Pancreas (tissue), 10 donors: Measurements from ENCODE around the gene RREB1. TPM values are rescaled to one million over a fixed set of nuclear protein-coding genes. Genes with fewer than 3 reads are reported as not detected.
A peak's percentile ranks its signal among the peaks of the same experiment; 100 is the strongest.

ENCODE experiments used
- ATAC-seq, 4 donors: fragments of 200-7000 bp; cut with Tn5 transposase; one replicate each; pipeline versions ENCODE4 v1.8.0 to v1.9.1; 2020; ENCODE audit warnings: mild to moderate bottlenecking in 4 of 4, moderate library complexity in 4 of 4
- DNase-seq, 6 donors: peaks; one replicate each; pipeline ENCODE4 v3.0.0-alpha.2; 2020
- FAIRE-seq: peaks from 2 replicates; lab custom pipeline; 2012; peaks lifted over from hg19 to GRCh38; lab: Jason Lieb, UNC
- H3K27ac ChIP-seq, 4 donors: fragments of 200-600 bp; sonication (generic); 1 replicate in 3 of 4; 2 replicates in 1 of 4; pipeline versions ENCODE4 v1.5.0 to v1.8.0; 2020
- H3K27me3 ChIP-seq, 4 donors: fragments of 200-600 bp; one replicate each; pipeline ENCODE4 v1.8.0; 2021
- H3K36me3 ChIP-seq, 3 donors: fragments of 200-600 bp; sonication (generic) in 1 of 3; one replicate each; pipeline versions ENCODE4 v1.5.0 to v1.8.0; 2020 to 2021
- H3K4me1 ChIP-seq, 3 donors: fragments of 200-600 bp; one replicate each; pipeline ENCODE4 v1.8.0; 2021
- H3K4me3 ChIP-seq, 4 donors: fragments of 200-600 bp; sonication (generic) in 2 of 4; one replicate each; pipeline versions ENCODE4 v1.5.0 to v1.8.0; 2020 to 2021
- H3K9me3 ChIP-seq, 4 donors: fragments of 200-600 bp; one replicate each; pipeline ENCODE4 v1.8.0; 2021
- WGBS, 2 donors: extraction: QIAGEN DNeasy Blood & Tissue Kit; methylation state at CpG; one replicate each; pipeline ENCODE4 v1.1.7; 2013; 5-methylcytosine and 5-hydroxymethylcytosine counted together
- intact Hi-C, 3 donors: fragments of 100-400 bp; cut with DNase I; formaldehyde crosslinking; loops; one replicate each; pipeline versions ENCODE4 v1.11.1 to v1.14.2; 2022
- polyA plus RNA-seq, 2 donors: library from polyadenylated mRNA; stranded (reverse); fragments of 200-250 nt; gene quantifications; one replicate each; pipeline ENCODE4 v1.2.3, GENCODE V29; 2013
- total RNA-seq, 6 donors: library from RNA; stranded (reverse); fragmentation: NEBNext Ultra II Directional in 4 of 6; extraction: Animal tissue kit (Norgen Biotek cat#: 25700) in 4 of 6; gene quantifications; one replicate each; pipeline versions ENCODE4 v1.2.1 to v1.2.4, GENCODE V29; 2021 to 2023
- TF ChIP-seq, protein P1 (sequence below), 4 donors: fragments of 200-600 bp; sonication (generic) in 3 of 4; IDR thresholded peaks; one replicate each; pipeline versions ENCODE4 v1.5.0 to v1.8.0; 2021; ENCODE audit warnings: antibody characterized with exemption in 4 of 4
- donor health status: healthy with polysubstance abuse.
- donor health status: DM: no; HTN: no; CAD: no; lungs with moderate emphysema.
- donor health status: DM: no; HTN: no; CAD: no.
- donor health status: control.
- donor health status: control.
- donor health status: Bipolar disorder and iron deficiency.
- donor health status: DM: yes; HTN: yes; CAD: no.
- donor health status: DM: no; HTN: no; CAD: no.
- donor health status: DM: no; HTN: no; CAD: no.
- donor health status: DM: yes; HTN: yes; CAD: no.

RREB1 gene
- total and polyA plus RNA-seq, 8 donors, result 8.9 to 45.3 (median 29.1) TPM

DNA sequence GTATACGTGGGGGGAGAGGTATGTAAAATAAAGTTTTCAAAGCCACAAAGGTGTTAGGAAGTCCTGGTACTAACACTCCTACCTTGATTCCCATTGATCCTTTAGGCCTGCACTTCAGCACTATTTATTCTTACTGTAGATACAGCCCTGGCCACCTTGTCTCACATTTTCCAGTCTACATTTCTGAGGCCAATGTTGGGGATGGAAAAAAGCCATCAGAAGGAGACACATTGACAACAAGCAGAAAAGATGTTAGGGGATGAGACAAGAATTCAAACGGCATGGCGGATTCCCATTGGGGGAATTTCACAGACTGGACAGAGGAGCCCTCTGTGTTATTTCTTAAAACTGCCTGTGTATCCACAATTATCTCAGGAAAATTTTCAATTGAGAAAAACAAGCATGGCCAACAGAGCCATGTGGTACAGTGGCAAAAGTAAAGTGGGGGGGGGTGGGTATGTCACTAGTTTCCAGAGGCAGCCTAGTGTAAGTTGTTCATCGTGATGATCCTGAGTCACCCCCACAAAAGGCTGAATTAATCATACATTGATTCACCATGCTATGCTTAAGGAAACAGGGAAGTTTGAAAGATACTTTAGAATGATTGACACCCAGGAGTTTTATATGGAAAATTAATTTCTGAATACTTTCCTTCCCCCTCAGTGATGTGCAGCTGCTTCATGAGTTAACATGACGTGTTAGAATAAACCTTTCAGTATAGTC, 40.5 kb downstream of the RREB1 start:
- no peak overlapping the region for H3K4me3 ChIP-seq
- no peaks in the 10 kb centered on the region for H3K27me3 ChIP-seq
- WGBS, 2 donors, result 79 to 82% methylated on average over 5 of the region's 5 CpGs
- intact Hi-C loops, result no loop called here
- no peak for FAIRE-seq
- no peaks in the 10 kb centered on the region for H3K9me3 ChIP-seq
- TF ChIP-seq, protein P1, sequence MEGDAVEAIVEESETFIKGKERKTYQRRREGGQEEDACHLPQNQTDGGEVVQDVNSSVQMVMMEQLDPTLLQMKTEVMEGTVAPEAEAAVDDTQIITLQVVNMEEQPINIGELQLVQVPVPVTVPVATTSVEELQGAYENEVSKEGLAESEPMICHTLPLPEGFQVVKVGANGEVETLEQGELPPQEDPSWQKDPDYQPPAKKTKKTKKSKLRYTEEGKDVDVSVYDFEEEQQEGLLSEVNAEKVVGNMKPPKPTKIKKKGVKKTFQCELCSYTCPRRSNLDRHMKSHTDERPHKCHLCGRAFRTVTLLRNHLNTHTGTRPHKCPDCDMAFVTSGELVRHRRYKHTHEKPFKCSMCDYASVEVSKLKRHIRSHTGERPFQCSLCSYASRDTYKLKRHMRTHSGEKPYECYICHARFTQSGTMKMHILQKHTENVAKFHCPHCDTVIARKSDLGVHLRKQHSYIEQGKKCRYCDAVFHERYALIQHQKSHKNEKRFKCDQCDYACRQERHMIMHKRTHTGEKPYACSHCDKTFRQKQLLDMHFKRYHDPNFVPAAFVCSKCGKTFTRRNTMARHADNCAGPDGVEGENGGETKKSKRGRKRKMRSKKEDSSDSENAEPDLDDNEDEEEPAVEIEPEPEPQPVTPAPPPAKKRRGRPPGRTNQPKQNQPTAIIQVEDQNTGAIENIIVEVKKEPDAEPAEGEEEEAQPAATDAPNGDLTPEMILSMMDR (IDR thresholded peaks at IDR 0.05), result no peak
- H3K36me3 ChIP-seq, result no peaks in the 10 kb centered on the region
- peak overlapping the region in 2 of 4 donors; percentile 88 to 92 for H3K27ac ChIP-seq
- DNase-seq, result peak in 1 of 6 donors; percentile 5
- peaks cover 43 to 76% (median 63%) of the 10 kb centered on the region in 3 donors for H3K4me1 ChIP-seq
- ATAC-seq, result no peak

DNA sequence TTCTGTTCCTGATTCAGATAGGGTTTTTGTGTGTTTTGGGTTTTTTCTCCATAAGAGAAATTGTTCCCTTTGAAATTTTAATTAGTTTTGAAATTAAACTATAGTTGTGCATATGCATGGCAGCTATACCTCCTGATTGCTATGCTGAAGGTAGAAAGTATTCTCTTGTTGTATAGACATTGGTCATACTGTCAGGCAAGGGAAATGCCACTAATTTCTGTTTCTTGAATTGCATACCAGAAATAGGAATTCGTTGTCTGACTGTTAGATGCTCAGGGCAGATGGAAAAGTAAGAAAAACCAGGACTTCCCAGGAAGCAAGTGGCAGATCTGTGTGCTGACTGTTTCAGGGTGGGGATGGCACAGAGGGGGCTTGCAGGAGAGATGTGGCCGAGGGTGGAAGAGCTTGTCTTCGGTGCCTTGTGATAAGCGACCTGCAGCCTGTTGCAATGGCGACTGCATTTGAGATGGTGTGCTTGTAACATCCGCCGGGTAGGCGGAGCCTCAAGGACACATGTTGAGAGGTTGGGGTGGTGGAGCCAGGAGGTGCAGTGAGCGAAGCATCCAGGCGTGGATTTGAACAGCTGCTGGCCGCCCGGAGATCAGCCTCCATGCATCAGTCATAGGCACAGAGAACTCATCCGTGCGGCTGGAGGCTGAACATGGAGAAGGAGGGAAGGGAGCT, 42.8 kb downstream of the RREB1 start:
- 83% methylated on average over 14 of the region's 14 CpGs for WGBS, 2 donors
- Histone ChIP-seq H3K36me3 (no peaks in the 10 kb centered on the region), H3K4me1 (peaks cover 30 to 59% (median 54%) of the 10 kb centered on the region in 3 donors), H3K9me3 (no peaks in the 10 kb centered on the region), H3K27me3 (no peaks in the 10 kb centered on the region), H3K27ac (no peak overlapping the region), H3K4me3 (no peak overlapping the region)
- FAIRE-seq (no peak), DNase-seq (no peak), ATAC-seq (peak in 1 of 4 donors; percentile 28)
- TF ChIP-seq, protein P1 (IDR thresholded peaks at IDR 0.05), result no peak
- intact Hi-C loops, result no loop called here

DNA sequence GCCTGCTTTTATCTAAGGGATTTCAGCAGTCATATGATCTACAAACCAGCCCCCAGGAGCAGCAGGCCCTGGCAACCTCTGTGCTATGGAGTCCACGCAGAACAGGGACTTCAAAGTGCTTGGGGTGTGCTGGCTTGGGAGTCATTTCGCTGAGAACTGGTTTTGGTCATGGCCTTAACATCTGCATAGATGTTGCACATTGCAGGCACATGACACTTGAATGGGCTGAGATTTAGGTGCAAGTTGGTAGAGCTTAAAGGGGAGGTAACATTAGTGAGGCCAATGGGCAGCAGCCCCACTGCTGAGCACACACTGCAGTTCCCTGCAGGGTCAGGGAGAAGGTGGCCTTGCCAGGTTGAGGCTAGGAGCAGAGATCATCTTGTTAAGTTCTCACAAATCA, 43.6 kb downstream of the RREB1 start:
- peak in 2 of 4 donors; percentile 16 to 49 for ATAC-seq
- DNase-seq, result no peak
- H3K4me1 ChIP-seq, result peaks cover 28 to 62% (median 48%) of the 10 kb centered on the region in 3 donors
- no peaks in the 10 kb centered on the region for H3K9me3 ChIP-seq
- H3K36me3 ChIP-seq, result no peaks in the 10 kb centered on the region
- 79 to 82% methylated on average over 2 of the region's 2 CpGs for WGBS, 2 donors
- H3K27me3 ChIP-seq, result no peaks in the 10 kb centered on the region
- intact Hi-C loops, result no loop called here
- no peak overlapping the region for H3K27ac ChIP-seq
- TF ChIP-seq, protein P1 (IDR thresholded peaks at IDR 0.05), result no peak
- no peak overlapping the region for H3K4me3 ChIP-seq
- no peak for FAIRE-seq

DNA sequence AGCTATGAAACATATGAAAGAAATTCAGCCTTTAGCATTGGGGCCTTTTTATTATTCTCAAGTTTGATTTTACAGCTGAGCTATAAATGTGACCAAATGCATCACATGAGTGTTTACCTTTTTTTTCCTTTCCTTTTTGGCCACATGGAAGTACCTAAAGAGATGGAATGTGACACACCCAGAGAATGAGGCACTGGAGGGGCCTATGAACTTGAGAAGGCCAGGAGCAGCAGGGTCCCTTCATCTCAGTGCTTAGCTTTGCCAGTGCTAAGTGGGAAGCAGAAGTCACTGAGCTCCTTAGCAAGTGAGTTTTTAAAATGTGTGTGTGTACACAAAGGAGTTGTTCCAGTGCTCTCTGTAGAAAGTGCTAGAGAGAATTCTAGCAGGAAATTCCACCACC, 44.7 kb downstream of the RREB1 start:
- no peaks in the 10 kb centered on the region for H3K9me3 ChIP-seq
- TF ChIP-seq, protein P1 (IDR thresholded peaks at IDR 0.05), result no peak
- H3K4me3 ChIP-seq, result no peak overlapping the region
- ATAC-seq (peak in 1 of 4 donors; percentile 40), DNase-seq (no peak), FAIRE-seq (no peak)
- H3K27ac ChIP-seq, result peak overlapping the region in 2 of 4 donors; percentile 29 to 36
- H3K36me3 ChIP-seq, result no peaks in the 10 kb centered on the region
- peaks cover 21 to 57% (median 38%) of the 10 kb centered on the region in 3 donors for H3K4me1 ChIP-seq
- no peaks in the 10 kb centered on the region for H3K27me3 ChIP-seq
- intact Hi-C loops, result no loop called here
